ENCODE measurements around the gene ROBO3.

The ROBO3 gene

GRCh38 chr11:124877631-124877909 lies 12.3 kb downstream of the ROBO3 start:
- peaks cover 0 to 19% (median 11%) of the 10 kb centered on the region in 4 donors for H3K4me1 ChIP-seq
- H3K9me3 ChIP-seq, result no peaks in the 10 kb centered on the region
- peak overlapping the region; percentile 56 to 59 for H3K4me3 ChIP-seq
- peaks cover 0 to 29% of the 10 kb centered on the region in 2 donors for H3K27me3 ChIP-seq
- TF ChIP-seq, protein P1, sequence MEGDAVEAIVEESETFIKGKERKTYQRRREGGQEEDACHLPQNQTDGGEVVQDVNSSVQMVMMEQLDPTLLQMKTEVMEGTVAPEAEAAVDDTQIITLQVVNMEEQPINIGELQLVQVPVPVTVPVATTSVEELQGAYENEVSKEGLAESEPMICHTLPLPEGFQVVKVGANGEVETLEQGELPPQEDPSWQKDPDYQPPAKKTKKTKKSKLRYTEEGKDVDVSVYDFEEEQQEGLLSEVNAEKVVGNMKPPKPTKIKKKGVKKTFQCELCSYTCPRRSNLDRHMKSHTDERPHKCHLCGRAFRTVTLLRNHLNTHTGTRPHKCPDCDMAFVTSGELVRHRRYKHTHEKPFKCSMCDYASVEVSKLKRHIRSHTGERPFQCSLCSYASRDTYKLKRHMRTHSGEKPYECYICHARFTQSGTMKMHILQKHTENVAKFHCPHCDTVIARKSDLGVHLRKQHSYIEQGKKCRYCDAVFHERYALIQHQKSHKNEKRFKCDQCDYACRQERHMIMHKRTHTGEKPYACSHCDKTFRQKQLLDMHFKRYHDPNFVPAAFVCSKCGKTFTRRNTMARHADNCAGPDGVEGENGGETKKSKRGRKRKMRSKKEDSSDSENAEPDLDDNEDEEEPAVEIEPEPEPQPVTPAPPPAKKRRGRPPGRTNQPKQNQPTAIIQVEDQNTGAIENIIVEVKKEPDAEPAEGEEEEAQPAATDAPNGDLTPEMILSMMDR (IDR thresholded peaks at IDR 0.05), result no peak
- intact Hi-C loops (cut with DNase I; ENCODE audit: low total_unique reads), result no loop called here
- no peak for DNase-seq
- H3K36me3 ChIP-seq, result no peaks in the 10 kb centered on the region
- H3K27ac ChIP-seq, result peak overlapping the region in 1 of 2 donors; percentile 85

- peaks cover 0 to 20% (median 11%) of the 10 kb centered on the region in 4 donors for H3K4me1 ChIP-seq
- H3K9me3 ChIP-seq, result no peaks in the 10 kb centered on the region
- H3K27ac ChIP-seq, result no peak overlapping the region
- peaks cover 0 to 23% of the 10 kb centered on the region in 2 donors for H3K27me3 ChIP-seq
- H3K4me3 ChIP-seq, result no peak overlapping the region
- H3K36me3 ChIP-seq, result no peaks in the 10 kb centered on the region
- TF ChIP-seq, protein P1 (IDR thresholded peaks at IDR 0.05), result no peak
- intact Hi-C loops (cut with DNase I; ENCODE audit: low total_unique reads), result no loop called here
- DNase-seq, result peak in 1 of 2 donors; percentile 62
These were observed 12.9 kb downstream of the ROBO3 start for GRCh38 chr11:124877910-124878758.

GRCh38 chr11:124878759-124879492 lies 13.7 kb downstream of the ROBO3 start:
- H3K27me3 ChIP-seq, result peaks cover 0 to 16% of the 10 kb centered on the region in 2 donors
- no peaks in the 10 kb centered on the region for H3K36me3 ChIP-seq
- no peaks in the 10 kb centered on the region for H3K9me3 ChIP-seq
- peak in 1 of 2 donors; percentile 51 for DNase-seq
- peaks cover 0 to 20% (median 11%) of the 10 kb centered on the region in 4 donors for H3K4me1 ChIP-seq
- H3K4me3 ChIP-seq, result no peak overlapping the region
- no peak overlapping the region for H3K27ac ChIP-seq
- TF ChIP-seq, protein P1 (IDR thresholded peaks at IDR 0.05), result no peak
- intact Hi-C loops (cut with DNase I; ENCODE audit: low total_unique reads), result no loop called here

DNA sequence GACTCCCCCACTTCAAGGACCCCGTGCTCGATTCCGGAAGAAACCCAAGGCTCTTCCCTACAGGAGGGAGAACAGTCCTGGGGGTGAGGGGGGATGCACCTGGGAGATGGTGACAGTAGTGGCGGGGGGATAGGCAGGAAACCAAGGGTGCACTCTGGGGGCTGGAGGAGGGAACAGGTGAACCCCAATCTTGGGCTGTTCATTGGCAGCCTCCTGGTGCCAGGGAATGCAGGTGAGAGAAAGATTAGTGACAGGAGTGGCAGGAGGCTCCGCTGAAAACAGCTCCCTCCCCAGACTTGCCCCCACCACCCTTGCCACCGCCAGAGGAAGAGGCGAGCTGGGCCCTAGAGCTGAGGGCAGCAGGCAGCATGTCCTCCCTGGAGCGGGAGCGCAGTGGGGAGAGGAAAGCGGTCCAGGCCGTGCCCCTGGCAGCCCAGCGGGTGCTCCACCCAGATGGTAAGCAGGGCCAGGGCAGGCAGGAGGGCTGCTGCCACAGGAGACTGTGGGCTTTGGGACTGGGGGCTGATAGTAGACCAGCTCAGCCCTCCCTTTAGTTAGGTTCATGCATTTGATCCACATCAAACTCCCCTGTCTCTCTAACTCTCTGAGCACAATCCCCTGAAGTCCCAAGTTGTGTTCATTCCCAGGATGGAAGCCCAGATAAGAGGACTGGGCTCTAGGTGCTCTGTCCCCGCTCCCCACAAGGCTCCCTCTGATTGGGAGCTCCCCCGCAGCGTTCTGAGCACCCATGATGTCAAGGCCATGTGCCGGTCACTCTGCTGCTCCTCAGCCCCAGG lies 14.5 kb downstream of the ROBO3 start:
- Histone ChIP-seq H3K4me3 (no peak overlapping the region), H3K27me3 (peaks cover 0 to 10% of the 10 kb centered on the region in 2 donors), H3K27ac (no peak overlapping the region), H3K4me1 (peaks cover 0 to 20% (median 11%) of the 10 kb centered on the region in 4 donors), H3K36me3 (no peaks in the 10 kb centered on the region), H3K9me3 (no peaks in the 10 kb centered on the region)
- TF ChIP-seq, protein P1 (IDR thresholded peaks at IDR 0.05), result no peak
- intact Hi-C loops (cut with DNase I; ENCODE audit: low total_unique reads), result no loop called here
- peak in 1 of 2 donors; percentile 61 for DNase-seq

GRCh38 chr11:124880290-124880611 lies 15.0 kb downstream of the ROBO3 start:
- Histone ChIP-seq H3K36me3 (no peaks in the 10 kb centered on the region), H3K27ac (no peak overlapping the region), H3K4me1 (peaks cover 0 to 20% (median 11%) of the 10 kb centered on the region in 4 donors), H3K9me3 (no peaks in the 10 kb centered on the region), H3K4me3 (no peak overlapping the region), H3K27me3 (peaks cover 0 to 12% of the 10 kb centered on the region in 2 donors)
- DNase-seq, result peak in 1 of 2 donors; percentile 63
- TF ChIP-seq, protein P1 (IDR thresholded peaks at IDR 0.05), result no peak
- intact Hi-C loops (cut with DNase I; ENCODE audit: low total_unique reads), result no loop called here

Measured in tibial artery (tissue), 4 donors.